HAP-1 (cell line): ENCODE data around the gene TPCN2.

Experiments
- DNase-seq, 2 experiments: peaks; one replicate each; pipeline ENCODE4 v3.0.0-alpha.2; 2016 to 2020; ENCODE audit warnings: low spot score in 2 of 2
- H3K27me3 ChIP-seq: fragments of 250-450 bp; sonication (Bioruptor Pico); 2 replicates; pipeline ENCODE4 v1.5.1; 2020; ENCODE audit warnings: low read depth, mild to moderate bottlenecking, moderate library complexity
- H3K36me3 ChIP-seq: fragments of 250-450 bp; sonication (Bioruptor Pico); replicated peaks from 2 replicates; pipeline ENCODE4 v1.5.1; 2020; ENCODE audit warnings: mild to moderate bottlenecking
- H3K4me1 ChIP-seq: fragments of 250-450 bp; sonication (Bioruptor Pico); 2 replicates; pipeline ENCODE4 v1.5.1; 2020; ENCODE audit warnings: mild to moderate bottlenecking
- H3K4me3 ChIP-seq: fragments of 250-450 bp; sonication (Bioruptor Pico); 2 replicates; pipeline ENCODE4 v1.5.1; 2020; ENCODE audit warnings: mild to moderate bottlenecking, moderate library complexity
- H3K9me3 ChIP-seq: fragments of 250-450 bp; sonication (Bioruptor Pico); 2 replicates; pipeline ENCODE4 v1.5.1; 2020; ENCODE audit warnings: mild to moderate bottlenecking, moderate library complexity
- in situ Hi-C: fragments of 300-500 bp; cut with MboI; formaldehyde crosslinking; loops from 3 replicates; pipeline ENCODE4 v1.14.3; 2020; ENCODE audit warnings: low sequenced_read_pairs, inconsistent platforms, mixed read lengths

The TPCN2 gene

DNA sequence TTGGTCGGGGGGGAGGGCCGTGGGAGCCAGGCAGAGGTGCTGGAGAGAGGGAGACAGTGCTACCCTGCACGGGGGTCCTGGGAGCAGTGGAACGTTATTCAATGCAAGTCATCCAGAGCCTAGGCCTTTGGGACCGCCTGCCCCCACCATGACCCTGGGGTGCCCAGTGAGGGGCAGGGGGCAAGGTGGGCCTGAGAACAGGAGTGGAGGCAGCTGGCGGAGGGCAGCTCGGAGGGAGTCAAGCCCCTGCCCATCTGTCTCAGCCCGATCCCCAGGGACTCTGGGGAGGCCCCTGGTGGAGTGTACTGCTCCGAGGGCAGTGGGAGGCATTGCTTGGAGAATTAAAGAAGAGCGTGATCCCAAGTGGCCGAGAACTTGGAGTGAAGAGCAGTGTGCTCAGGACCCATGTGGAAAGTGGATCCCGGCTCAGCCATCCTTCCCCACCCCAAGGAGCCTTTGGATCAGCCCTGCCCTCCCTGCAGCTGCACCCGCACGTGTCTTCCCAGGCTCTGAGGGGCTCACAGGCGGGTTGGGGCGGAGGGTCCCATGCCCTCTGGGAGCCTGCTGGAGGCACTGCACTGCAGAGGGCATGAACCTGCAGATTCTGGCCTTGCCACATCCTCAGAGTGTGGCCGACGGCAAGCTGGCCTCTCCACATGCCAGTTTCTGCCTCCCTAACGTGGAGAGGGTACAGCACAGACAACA lies 73.0 kb downstream of the TPCN2 start:
- no peaks in the 10 kb centered on the region for H3K27me3 ChIP-seq
- no peaks in the 10 kb centered on the region for H3K9me3 ChIP-seq
- no peaks in the 10 kb centered on the region for H3K36me3 ChIP-seq
- in situ Hi-C loops, result no loop called here
- H3K4me1 ChIP-seq, result peaks cover 2% of the 10 kb centered on the region; the same call in 1 of the 2 replicates
- no peak overlapping the region for H3K4me3 ChIP-seq
- DNase-seq, result no peak

DNA sequence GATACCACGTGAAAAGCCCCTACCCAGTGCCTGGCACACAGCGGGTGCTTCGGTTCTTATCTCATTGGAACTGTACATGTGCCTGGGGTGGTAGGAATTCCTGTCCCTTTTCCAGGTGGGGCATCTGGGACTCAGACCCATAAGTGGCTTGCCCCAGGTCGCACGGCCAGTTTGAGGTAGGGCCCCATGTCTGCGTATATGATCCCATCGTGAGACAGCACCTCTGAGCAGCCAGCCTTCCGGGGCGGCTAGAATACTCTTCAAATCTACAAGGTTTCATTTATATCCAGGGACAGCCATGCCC lies 73.5 kb downstream of the TPCN2 start:
- Histone ChIP-seq H3K9me3 (no peaks in the 10 kb centered on the region), H3K4me1 (peaks cover 2% of the 10 kb centered on the region; the same call in 1 of the 2 replicates), H3K36me3 (no peaks in the 10 kb centered on the region), H3K27me3 (no peaks in the 10 kb centered on the region), H3K4me3 (no peak overlapping the region)
- DNase-seq, result no peak
- in situ Hi-C loops, result no loop called here

DNA sequence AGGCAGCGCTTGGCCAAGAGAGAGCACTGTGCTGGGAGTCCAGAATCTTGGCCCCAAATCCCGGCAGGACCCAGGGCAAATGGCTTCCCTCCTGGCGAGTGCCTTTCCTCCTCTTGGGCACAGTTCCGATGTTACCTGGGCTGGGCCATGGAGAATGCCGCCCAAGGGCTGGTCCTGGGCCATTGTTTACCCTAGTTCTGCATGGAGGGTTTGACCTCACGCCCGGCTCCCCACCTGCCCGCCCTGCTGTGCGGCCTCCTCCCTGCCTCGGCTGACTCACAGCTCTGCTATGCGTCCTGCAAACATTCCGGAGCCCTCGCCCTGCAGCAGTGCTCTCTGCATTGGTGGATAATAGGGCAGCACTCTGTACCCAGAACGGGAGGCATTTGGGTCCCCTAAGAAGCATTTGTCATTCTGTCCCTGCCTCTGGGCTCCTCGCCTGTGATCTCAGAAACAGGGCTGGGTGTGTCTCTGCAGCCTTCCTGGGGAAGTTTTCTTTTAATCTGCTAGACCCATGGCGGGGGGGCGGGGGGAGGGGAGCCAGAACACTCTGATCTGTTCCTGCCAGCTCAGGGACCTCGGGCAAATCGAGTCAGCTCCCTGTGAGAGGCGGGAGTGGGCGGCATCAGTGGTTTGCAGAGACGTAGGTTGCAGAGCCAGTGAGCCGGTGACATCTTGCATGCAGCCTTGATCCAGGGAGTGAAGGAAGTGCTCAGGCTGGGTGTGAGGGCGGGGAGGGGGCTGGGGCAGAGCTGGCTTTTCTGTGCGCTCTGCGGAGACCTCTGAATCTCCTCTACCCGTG lies 74.1 kb downstream of the TPCN2 start:
- Histone ChIP-seq H3K36me3 (no peaks in the 10 kb centered on the region), H3K9me3 (peaks cover 1% of the 10 kb centered on the region), H3K4me1 (peaks cover 2% of the 10 kb centered on the region; the same call in 1 of the 2 replicates), H3K4me3 (no peak overlapping the region), H3K27me3 (no peaks in the 10 kb centered on the region)
- DNase-seq, result peak in 1 of 2 experiments; percentile 69
- in situ Hi-C loops, result no loop called here

DNA sequence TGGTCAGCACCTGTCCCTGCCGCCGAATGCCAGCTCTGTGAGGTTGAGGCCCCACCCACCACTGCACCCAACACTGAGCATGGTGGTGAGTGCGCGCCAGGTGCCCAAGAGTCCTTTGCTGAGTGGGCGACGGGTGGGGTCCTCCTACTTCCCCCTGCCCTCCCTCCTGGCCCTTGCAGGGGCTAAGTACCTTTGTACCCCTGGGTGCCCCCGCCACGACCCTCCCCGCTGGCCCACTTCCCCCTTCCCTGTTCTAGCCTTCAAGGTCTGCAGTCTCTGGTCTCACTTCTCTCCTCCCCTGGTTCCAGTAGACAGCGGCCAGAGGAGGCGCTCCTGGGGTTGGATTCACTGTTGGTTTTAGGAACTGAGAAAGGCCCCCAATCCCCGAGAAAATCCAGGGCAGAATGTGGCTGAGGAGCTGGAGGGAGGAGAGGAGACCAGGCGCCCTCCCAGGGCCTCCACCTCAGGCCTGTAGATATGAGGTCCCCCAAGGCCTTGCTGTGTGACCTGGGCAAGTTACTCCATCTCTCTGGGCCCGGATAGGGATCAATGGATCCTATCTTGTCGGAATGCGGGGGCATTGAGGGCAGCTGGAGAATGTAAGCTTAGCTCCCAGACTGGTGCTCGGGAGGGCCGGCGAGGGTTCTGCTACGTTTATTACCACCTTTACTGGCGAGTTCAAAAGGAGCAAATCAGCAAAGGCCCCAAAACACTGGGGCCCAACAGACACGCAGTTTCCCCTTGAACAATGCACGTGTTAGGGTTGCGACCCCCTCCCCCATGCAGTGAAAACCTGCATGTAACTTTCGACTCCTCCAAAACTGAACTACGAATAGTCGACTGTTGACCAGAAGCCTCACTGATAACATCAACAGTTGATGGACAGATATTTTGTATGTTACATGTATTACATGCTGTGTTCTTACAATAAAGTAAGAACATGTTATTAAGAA lies 75.1 kb downstream of the TPCN2 start:
- Histone ChIP-seq H3K27me3 (no peaks in the 10 kb centered on the region), H3K4me3 (no peak overlapping the region), H3K4me1 (peaks cover 2% of the 10 kb centered on the region; the same call in 1 of the 2 replicates), H3K9me3 (peaks cover 3% of the 10 kb centered on the region), H3K36me3 (no peaks in the 10 kb centered on the region)
- in situ Hi-C loops, result no loop called here
- no peak for DNase-seq

DNA sequence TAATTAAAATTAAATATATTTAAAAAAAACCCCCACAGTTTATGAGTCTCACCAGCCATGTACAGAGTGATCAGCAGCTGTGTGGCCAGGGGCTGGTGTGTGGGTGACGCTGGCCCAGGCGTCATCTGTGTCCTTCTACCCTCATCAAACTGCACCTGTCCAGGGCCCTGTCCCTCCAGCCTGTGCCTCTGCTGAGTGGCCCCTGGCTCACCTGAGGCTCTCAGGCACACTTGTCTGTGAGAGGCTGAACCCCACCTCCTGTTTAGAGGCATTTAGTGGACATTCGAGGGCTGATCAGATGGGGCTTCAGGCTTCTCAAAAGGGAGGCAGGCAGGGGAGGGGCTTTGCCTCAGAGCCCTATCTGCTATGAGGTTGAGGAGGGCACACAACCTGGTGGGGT lies 77.1 kb downstream of the TPCN2 start:
- Histone ChIP-seq H3K9me3 (peaks cover 3% of the 10 kb centered on the region), H3K4me3 (no peak overlapping the region), H3K4me1 (peaks cover 2% of the 10 kb centered on the region; the same call in 1 of the 2 replicates), H3K27me3 (no peaks in the 10 kb centered on the region), H3K36me3 (no peaks in the 10 kb centered on the region)
- no peak for DNase-seq
- in situ Hi-C loops, result no loop called here

DNA sequence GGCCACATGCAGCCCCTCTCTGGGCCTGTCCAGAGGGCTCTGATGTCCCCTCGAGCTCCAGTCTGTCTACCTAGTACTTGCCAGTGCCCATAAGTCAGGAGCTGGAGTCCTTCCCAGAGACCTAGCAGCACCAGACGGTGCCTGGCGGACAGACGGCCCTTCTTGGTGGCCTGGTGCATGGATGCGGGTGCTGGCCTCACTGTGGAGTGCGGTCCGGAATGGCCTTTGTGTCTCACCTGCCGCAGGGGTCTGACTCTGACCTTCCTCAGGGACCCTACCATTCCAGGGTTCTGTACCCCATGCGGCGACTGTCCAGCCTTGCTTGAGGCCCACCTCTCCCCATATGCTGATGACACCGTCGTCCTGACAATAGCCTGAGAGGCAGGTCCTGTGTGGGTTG lies 77.6 kb downstream of the TPCN2 start:
- Histone ChIP-seq H3K4me1 (peaks cover 2% of the 10 kb centered on the region; the same call in 1 of the 2 replicates), H3K9me3 (peaks cover 3% of the 10 kb centered on the region), H3K27me3 (no peaks in the 10 kb centered on the region), H3K36me3 (no peaks in the 10 kb centered on the region), H3K4me3 (no peak overlapping the region)
- no peak for DNase-seq
- in situ Hi-C loops, result no loop called here

DNA sequence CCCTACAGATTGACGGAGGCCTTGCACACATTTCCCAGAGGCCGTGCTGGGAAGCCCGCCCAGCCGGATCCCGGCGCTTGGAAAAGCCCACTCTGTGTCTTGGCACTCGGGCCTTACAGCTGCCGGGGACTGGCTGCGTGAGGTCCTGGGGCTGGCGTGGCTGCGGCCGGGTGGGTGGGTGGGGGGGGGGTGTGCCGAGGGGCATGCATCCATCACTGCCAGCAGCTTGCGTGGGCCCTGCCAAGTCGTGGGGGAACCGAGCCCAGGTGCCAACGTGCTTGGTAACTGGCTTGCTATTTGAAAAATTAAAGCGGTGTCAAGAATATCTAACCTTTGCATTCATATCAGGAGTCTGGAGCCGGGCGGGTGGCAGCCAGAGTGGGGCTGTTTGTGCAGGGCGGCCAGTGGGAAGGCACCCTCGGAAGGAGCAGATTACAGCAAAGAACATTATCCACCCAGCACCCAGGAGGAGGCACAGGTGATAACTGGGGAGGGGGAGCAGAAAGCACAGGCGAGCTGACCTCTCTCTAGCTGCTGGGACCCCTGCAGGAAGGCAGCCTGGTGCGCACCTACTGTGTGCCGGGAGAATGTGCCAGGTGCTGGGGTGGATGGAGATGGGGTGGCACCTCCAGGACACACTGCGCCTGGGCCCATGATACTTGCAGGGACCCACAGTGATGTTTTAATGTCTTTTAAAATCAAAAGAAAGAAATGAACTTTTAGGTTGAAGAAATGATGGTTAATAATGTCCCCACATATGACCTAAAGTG lies 78.5 kb downstream of the TPCN2 start:
- no peaks in the 10 kb centered on the region for H3K36me3 ChIP-seq
- no peak overlapping the region for H3K4me3 ChIP-seq
- H3K9me3 ChIP-seq, result peaks cover 3% of the 10 kb centered on the region
- no peak for DNase-seq
- no peaks in the 10 kb centered on the region for H3K27me3 ChIP-seq
- in situ Hi-C loops, result no loop called here
- H3K4me1 ChIP-seq, result peaks cover 2% of the 10 kb centered on the region; the same call in 1 of the 2 replicates

DNA sequence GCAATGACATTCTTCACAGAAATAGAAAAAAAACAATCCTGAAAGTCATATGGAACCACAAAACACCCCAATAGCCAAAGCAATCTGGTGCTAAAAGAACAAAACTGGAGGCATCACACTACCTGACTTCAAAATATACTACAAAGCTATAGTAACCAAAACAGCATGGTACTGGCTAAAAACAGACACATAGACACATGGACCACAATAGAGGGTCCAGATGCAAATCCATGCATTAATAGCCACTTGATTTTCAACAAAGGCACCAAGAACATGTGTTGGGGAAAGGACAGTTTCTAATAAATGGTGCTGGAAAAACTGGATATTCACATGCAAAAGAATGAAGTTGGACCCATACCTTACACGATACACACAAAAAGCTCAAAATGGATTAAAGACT lies 79.2 kb downstream of the TPCN2 start:
- Histone ChIP-seq H3K27me3 (no peaks in the 10 kb centered on the region), H3K4me3 (no peak overlapping the region), H3K9me3 (peaks cover 3% of the 10 kb centered on the region), H3K4me1 (no peaks in the 10 kb centered on the region), H3K36me3 (no peaks in the 10 kb centered on the region)
- DNase-seq, result no peak
- in situ Hi-C loops, result no loop called here

DNA sequence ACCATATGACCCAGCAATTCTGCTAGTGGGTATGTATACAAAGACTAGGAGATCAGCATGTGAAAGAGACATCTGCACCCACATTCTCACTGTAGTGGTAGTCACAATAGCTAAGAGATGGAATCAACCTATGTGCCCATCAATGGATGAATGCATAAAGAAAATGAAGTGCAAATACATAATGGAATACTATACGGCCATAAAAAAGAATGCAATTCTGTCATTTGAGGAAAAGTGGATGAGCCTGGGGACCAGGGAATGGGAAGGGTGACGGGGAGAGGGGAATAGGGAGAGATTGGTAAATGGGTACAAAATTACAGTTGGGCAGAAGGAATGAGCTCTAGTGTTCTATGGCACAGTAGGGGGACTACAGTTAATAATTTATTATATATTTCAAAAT lies 80.3 kb downstream of the TPCN2 start:
- Histone ChIP-seq H3K4me1 (no peaks in the 10 kb centered on the region), H3K4me3 (no peak overlapping the region), H3K9me3 (peaks cover 5% of the 10 kb centered on the region), H3K36me3 (no peaks in the 10 kb centered on the region), H3K27me3 (no peaks in the 10 kb centered on the region)
- in situ Hi-C loops, result no loop called here
- no peak for DNase-seq

DNA sequence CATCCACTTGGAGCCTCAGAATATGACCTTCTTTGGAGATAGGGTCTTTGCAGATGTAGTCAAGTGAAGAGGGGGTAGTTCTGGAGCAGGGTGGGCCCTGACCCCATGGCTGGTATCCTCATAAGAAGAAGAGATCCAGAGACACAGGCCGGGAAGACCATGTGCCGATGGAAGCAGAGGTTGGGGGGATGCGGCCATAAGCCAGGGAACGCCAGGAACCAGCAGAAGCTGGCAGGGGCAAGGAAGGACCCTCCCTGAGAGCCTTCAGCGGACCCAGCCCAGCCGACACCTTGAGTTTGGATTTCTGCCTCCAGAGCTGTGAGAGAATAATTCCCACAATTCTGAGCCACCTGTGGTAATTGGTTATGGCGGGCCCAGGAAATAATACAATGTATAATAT lies 80.9 kb downstream of the TPCN2 start:
- H3K36me3 ChIP-seq, result no peaks in the 10 kb centered on the region
- no peak overlapping the region for H3K4me3 ChIP-seq
- no peaks in the 10 kb centered on the region for H3K4me1 ChIP-seq
- DNase-seq, result no peak
- no peaks in the 10 kb centered on the region for H3K27me3 ChIP-seq
- in situ Hi-C loops, result no loop called here
- peaks cover 5% of the 10 kb centered on the region for H3K9me3 ChIP-seq

DNA sequence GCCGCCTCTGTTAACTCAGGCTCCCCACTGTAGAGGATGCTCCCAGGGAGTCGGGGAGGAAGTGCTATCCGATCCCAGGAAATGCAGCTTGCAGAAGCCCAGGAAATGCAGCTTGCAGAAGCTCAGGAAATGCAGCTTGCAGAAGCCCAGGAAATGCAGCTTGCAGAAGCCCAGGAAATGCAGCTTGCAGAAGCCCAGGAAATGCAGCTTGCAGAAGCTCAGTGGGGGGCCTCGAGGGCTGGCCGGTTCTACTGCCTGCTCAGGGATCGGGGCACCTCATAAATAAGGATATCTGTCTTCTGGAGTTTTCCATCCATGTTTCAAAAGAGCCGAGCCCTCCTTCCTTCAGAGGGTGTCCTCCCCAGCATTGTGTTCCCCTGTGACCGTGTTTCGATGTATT lies 81.9 kb downstream of the TPCN2 start:
- DNase-seq, result no peak
- no peaks in the 10 kb centered on the region for H3K27me3 ChIP-seq
- H3K4me1 ChIP-seq, result no peaks in the 10 kb centered on the region
- no peaks in the 10 kb centered on the region for H3K36me3 ChIP-seq
- no peak overlapping the region for H3K4me3 ChIP-seq
- in situ Hi-C loops, result no loop called here
- H3K9me3 ChIP-seq, result peaks cover 5% of the 10 kb centered on the region

DNA sequence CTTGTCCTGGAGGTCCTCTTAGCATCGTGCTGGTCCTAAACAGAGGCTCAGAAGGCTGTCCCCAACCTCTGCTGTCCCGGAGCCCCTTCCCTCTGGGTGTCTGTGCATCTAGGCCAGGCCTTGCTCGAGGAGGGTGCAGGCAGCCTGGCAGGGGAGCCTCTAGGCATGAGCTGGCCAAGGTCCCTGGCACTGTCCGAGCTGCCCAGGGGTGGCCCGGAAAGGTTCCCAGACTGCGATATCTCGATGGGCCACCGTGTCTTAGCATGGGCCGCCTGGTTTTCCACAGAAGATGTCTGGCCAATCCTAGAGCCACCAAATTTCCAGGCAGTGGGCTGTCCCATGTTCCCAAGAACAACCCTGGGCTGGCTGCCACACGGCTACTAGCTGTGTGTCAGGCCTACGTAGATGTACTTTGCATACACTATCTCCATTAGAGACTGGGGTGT lies 82.4 kb downstream of the TPCN2 start:
- H3K9me3 ChIP-seq, result peaks cover 5% of the 10 kb centered on the region
- DNase-seq, result no peak
- no peak overlapping the region for H3K4me3 ChIP-seq
- no peaks in the 10 kb centered on the region for H3K36me3 ChIP-seq
- in situ Hi-C loops, result no loop called here
- H3K4me1 ChIP-seq, result no peaks in the 10 kb centered on the region
- H3K27me3 ChIP-seq, result no peaks in the 10 kb centered on the region

DNA sequence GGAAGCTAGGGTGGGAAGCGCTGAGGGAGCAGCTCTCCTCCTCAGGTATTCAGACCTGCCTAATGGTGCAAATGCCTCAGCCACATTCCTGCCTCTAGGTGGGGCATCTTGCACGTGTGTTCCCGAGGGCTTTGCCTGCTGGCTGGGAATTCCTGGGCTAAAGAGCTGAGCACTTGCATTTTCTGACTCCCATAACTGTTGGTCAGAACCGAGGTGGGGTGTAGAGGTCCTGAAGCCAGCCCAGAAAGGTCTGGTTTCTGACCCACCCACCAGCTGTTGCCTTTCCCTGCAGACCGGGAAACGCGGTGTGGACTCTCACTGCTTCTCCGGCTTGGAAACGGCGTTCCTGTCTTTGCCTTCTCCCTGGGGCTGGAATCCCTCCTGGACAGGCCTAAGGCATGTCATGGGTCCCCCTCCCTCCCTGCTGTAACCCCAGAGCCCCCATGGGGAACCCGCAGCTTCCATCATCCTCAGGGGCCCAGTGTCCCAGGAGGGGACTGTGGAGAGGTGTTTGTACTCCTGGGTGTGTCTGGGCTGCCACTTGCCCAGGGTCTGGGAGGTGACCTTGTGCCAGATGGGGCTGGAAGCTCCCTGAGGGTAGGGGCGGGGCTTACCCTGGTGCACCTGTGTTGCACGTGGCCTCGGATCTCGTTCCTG lies 83.0 kb downstream of the TPCN2 start:
- Histone ChIP-seq H3K4me3 (no peak overlapping the region), H3K36me3 (no peaks in the 10 kb centered on the region), H3K9me3 (peaks cover 5% of the 10 kb centered on the region), H3K4me1 (no peaks in the 10 kb centered on the region), H3K27me3 (no peaks in the 10 kb centered on the region)
- in situ Hi-C loops, result no loop called here
- peak; percentile 55 to 78 for DNase-seq
